ENCODE data around the gene OSBP. TPM values are rescaled to one million over a fixed set of nuclear protein-coding genes. Genes with fewer than 3 reads are reported as not detected.

The OSBP gene
- total and polyA plus RNA-seq, 9 of the 15 experiments (the other 6 are each of a cell fraction or from before 2014, with no cell fraction given) = 11.7 to 49.0 (median 28.7) TPM

DNA sequence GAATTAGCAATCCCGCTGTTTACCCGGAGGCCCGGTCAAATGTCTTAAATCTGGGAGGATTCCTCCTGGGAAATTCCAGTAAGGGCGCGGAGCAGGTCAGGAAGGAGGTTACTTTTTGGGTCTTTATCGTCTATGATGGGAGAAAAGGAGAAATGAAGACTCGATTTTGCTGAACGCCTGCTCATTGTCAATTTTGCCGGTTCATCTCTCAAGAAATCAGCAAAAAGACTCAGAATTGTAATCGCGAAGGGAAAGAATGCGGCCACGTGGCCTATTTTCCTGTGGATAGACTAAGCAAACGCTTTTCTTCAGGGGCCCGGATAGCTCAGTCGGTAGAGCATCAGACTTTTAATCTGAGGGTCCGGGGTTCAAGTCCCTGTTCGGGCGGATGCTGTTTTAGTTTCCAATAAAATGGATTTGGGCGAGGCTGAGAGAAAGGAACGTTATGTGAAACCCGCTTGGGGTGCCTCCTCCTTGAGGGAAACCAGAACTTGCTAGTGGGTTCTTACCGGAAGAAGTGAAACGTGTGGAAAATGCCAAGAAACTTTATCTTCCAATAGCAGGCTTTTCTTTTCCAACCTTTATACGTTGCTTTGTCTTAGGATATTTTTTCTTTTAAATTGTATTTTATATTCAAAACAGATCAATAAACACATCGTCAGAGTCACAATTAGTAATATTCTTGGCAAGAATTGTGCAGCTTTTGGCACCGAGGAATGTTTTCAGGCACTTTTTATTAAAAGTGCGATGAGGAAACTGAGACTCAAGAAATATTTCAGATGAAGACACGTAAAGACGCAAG lies 59.3 kb downstream of the OSBP start (continued):
- TF ChIP-seq NFATC3 (IDR thresholded peaks at IDR 0.05) = peak; percentile 48; the same call in 1 of the 2 replicates
- TF ChIP-seq MYNN (IDR thresholded peaks at IDR 0.05) = no peak
- no peak for TF ChIP-seq MYNN (CRISPR knock-in tag; IDR thresholded peaks at IDR 0.05)
- TF ChIP-seq ZNF766 (CRISPR knock-in tag; conservative IDR thresholded peaks at IDR 0.05) = no peak
- TF ChIP-seq BHLHE40 (IDR thresholded peaks at IDR 0.05; ENCODE audit: low read length) = peak; percentile 44
- no peak for TF ChIP-seq NR2C2 (CRISPR knock-in tag; IDR thresholded peaks at IDR 0.05)
- 0 out of 2 replicates have a peak, but pooled peaks have one; percentile 24 for TF ChIP-seq NR2C2 (tag; IDR thresholded peaks at IDR 0.05)
- TF ChIP-seq, protein P1, sequence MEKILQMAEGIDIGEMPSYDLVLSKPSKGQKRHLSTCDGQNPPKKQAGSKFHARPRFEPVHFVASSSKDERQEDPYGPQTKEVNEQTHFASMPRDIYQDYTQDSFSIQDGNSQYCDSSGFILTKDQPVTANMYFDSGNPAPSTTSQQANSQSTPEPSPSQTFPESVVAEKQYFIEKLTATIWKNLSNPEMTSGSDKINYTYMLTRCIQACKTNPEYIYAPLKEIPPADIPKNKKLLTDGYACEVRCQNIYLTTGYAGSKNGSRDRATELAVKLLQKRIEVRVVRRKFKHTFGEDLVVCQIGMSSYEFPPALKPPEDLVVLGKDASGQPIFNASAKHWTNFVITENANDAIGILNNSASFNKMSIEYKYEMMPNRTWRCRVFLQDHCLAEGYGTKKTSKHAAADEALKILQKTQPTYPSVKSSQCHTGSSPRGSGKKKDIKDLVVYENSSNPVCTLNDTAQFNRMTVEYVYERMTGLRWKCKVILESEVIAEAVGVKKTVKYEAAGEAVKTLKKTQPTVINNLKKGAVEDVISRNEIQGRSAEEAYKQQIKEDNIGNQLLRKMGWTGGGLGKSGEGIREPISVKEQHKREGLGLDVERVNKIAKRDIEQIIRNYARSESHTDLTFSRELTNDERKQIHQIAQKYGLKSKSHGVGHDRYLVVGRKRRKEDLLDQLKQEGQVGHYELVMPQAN (IDR thresholded peaks at IDR 0.05; ENCODE audit: borderline replicate concordance) = no peak
- TF ChIP-seq NCOA1 (IDR thresholded peaks at IDR 0.05; ENCODE audit: low read depth) = no peak
- TF ChIP-seq RB1 (IDR thresholded peaks at IDR 0.05; ENCODE audit: low read depth) = no peak
- TF ChIP-seq, protein P2, sequence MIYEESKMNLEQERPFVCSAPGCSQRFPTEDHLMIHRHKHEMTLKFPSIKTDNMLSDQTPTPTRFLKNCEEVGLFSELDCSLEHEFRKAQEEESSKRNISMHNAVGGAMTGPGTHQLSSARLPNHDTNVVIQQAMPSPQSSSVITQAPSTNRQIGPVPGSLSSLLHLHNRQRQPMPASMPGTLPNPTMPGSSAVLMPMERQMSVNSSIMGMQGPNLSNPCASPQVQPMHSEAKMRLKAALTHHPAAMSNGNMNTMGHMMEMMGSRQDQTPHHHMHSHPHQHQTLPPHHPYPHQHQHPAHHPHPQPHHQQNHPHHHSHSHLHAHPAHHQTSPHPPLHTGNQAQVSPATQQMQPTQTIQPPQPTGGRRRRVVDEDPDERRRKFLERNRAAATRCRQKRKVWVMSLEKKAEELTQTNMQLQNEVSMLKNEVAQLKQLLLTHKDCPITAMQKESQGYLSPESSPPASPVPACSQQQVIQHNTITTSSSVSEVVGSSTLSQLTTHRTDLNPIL (CRISPR knock-in tag; IDR thresholded peaks at IDR 0.05) = no peak
- TF ChIP-seq ETV5 (CRISPR knock-in tag; IDR thresholded peaks at IDR 0.05; ENCODE audit: low read depth) = no peak
- peak; percentile 89 for TF ChIP-seq ADNP (tag; IDR thresholded peaks at IDR 0.05)
- peak in 2 of 3 experiments; percentile 29 to 36 for TF ChIP-seq YY1 (IDR thresholded peaks at IDR 0.05; ENCODE audit: borderline replicate concordance in 1 of 3, control insufficient read depth in 1 of 3, extremely low read depth in 1 of 3, insufficient read depth in 3 of 3, insufficient read length in 1 of 3, insufficient replicate concordance in 2 of 3, low read depth in 1 of 3, low read length in 2 of 3)
- TF ChIP-seq ZNF24 (IDR thresholded peaks at IDR 0.05) = peak; percentile 67; the same call in 1 of the 2 replicates
- TF ChIP-seq MAFK (IDR thresholded peaks at IDR 0.05; ENCODE audit: low read length) = peak; percentile 12; the same call in 1 of the 2 replicates
- no peak for TF ChIP-seq SNRNP70 (optimal IDR thresholded peaks at IDR 0.05; ENCODE audit: low read depth, low read length)
- peak; percentile 46; the same call in 1 of the 2 replicates for TF ChIP-seq ZNF197 (CRISPR knock-in tag; IDR thresholded peaks at IDR 0.05; ENCODE audit: low read depth)
- TF ChIP-seq TBL1XR1 (IDR thresholded peaks at IDR 0.05; ENCODE audit: low read length in 2 of 2) = peak; percentile 41 to 95; a peak in 2 of 4 replicates
- no peak for TF ChIP-seq SMAD2 (IDR thresholded peaks at IDR 0.05; ENCODE audit: low read depth, low read length)
- TF ChIP-seq, protein P3, sequence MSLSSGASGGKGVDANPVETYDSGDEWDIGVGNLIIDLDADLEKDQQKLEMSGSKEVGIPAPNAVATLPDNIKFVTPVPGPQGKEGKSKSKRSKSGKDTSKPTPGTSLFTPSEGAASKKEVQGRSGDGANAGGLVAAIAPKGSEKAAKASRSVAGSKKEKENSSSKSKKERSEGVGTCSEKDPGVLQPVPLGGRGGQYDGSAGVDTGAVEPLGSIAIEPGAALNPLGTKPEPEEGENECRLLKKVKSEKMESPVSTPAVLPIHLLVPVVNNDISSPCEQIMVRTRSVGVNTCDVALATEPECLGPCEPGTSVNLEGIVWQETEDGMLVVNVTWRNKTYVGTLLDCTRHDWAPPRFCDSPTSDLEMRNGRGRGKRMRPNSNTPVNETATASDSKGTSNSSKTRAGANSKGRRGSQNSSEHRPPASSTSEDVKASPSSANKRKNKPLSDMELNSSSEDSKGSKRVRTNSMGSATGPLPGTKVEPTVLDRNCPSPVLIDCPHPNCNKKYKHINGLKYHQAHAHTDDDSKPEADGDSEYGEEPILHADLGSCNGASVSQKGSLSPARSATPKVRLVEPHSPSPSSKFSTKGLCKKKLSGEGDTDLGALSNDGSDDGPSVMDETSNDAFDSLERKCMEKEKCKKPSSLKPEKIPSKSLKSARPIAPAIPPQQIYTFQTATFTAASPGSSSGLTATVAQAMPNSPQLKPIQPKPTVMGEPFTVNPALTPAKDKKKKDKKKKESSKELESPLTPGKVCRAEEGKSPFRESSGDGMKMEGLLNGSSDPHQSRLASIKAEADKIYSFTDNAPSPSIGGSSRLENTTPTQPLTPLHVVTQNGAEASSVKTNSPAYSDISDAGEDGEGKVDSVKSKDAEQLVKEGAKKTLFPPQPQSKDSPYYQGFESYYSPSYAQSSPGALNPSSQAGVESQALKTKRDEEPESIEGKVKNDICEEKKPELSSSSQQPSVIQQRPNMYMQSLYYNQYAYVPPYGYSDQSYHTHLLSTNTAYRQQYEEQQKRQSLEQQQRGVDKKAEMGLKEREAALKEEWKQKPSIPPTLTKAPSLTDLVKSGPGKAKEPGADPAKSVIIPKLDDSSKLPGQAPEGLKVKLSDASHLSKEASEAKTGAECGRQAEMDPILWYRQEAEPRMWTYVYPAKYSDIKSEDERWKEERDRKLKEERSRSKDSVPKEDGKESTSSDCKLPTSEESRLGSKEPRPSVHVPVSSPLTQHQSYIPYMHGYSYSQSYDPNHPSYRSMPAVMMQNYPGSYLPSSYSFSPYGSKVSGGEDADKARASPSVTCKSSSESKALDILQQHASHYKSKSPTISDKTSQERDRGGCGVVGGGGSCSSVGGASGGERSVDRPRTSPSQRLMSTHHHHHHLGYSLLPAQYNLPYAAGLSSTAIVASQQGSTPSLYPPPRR (CRISPR knock-in tag; IDR thresholded peaks at IDR 0.05; ENCODE audit: borderline replicate concordance) = no peak

Measured in K562 (cell line).